KMS-11 (cell line): ENCODE results near the gene PFN1.

ENCODE experiments used
- H2AFZ ChIP-seq: fragments of 200-600 bp; sonication (generic); 2 replicates; pipeline ENCODE4 v1.6.1; 2016; ENCODE audit warnings: antibody characterized with exemption, mixed run types, low read depth
- H3K27ac ChIP-seq: fragments of 200-600 bp; sonication (generic); 2 replicates; pipeline ENCODE4 v1.6.1; 2016; ENCODE audit warnings: mild to moderate bottlenecking, mixed run types
- H3K27me3 ChIP-seq: fragments of 200-600 bp; sonication (generic); 2 replicates; pipeline ENCODE4 v1.6.1; 2017; ENCODE audit warnings: mild to moderate bottlenecking, low read depth, mixed run types, moderate library complexity; ENCODE audit not compliant: insufficient read depth
- H3K36me3 ChIP-seq: fragments of 200-600 bp; sonication (generic); 2 replicates; pipeline ENCODE4 v1.6.1; 2017; ENCODE audit warnings: mild to moderate bottlenecking, mixed run types; ENCODE audit not compliant: insufficient read depth
- H3K4me1 ChIP-seq: fragments of 200-600 bp; sonication (generic); 2 replicates; pipeline ENCODE4 v1.6.1; 2016; ENCODE audit warnings: mild to moderate bottlenecking, low read depth, mixed run types; ENCODE audit not compliant: poor library complexity, severe bottlenecking
- H3K4me2 ChIP-seq: fragments of 200-600 bp; sonication (generic); 2 replicates; pipeline ENCODE4 v1.7.0; 2016; ENCODE audit warnings: mild to moderate bottlenecking, mixed run types
- H3K4me3 ChIP-seq: fragments of 200-600 bp; sonication (generic); IDR thresholded peaks from 2 replicates; pipeline ENCODE4 v1.6.1; 2017; ENCODE audit warnings: low read depth, low read length, mixed read lengths; ENCODE audit not compliant: insufficient read depth
- H3K79me2 ChIP-seq: fragments of 200-600 bp; sonication (generic); 2 replicates; pipeline ENCODE4 v1.6.1; 2016; ENCODE audit warnings: low read depth, mixed run types; ENCODE audit not compliant: insufficient read depth
- H3K9ac ChIP-seq: fragments of 200-600 bp; sonication (generic); 2 replicates; pipeline ENCODE4 v1.6.1; 2016; ENCODE audit warnings: mild to moderate bottlenecking, mixed run types
- H4K20me1 ChIP-seq: fragments of 200-600 bp; sonication (generic); 2 replicates; pipeline ENCODE4 v1.6.1; 2016; ENCODE audit warnings: mild to moderate bottlenecking, mixed run types; ENCODE audit not compliant: insufficient read depth
- CTCF ChIP-seq: fragments of 200-600 bp; sonication (generic); conservative IDR thresholded peaks from 2 replicates; pipeline ENCODE4 v1.6.1; 2017; ENCODE audit warnings: low read depth, mild to moderate bottlenecking, antibody characterized with exemption, low read length, moderate library complexity, mixed read lengths

The PFN1 gene

GRCh38 chr17:4978726-4979125 lies 30.4 kb upstream of the PFN1 start:
- no peaks in the 10 kb centered on the region for H3K79me2 ChIP-seq

GRCh38 chr17:4974115-4974670 lies 25.9 kb upstream of the PFN1 start:
- no peak for TF ChIP-seq CTCF
- Histone ChIP-seq H3K79me2 (no peaks in the 10 kb centered on the region), H3K36me3 (no peaks in the 10 kb centered on the region), H3K4me1 (no peaks in the 10 kb centered on the region), H3K4me3 (no peak overlapping the region), H3K27me3 (no peaks in the 10 kb centered on the region), H3K27ac (no peak overlapping the region), H4K20me1 (no peaks in the 10 kb centered on the region), H3K9ac (no peak overlapping the region), H2AFZ (no peak overlapping the region), H3K4me2 (no peak overlapping the region)

More at GRCh38 chr17:4978726-4979125, 30.4 kb upstream of the PFN1 start:
- no peak overlapping the region for H3K27ac ChIP-seq
- no peak overlapping the region for H3K4me2 ChIP-seq
- no peaks in the 10 kb centered on the region for H3K36me3 ChIP-seq
- no peaks in the 10 kb centered on the region for H4K20me1 ChIP-seq
- TF ChIP-seq CTCF, result no peak
- H3K4me3 ChIP-seq, result no peak overlapping the region
- no peaks in the 10 kb centered on the region for H3K27me3 ChIP-seq
- H2AFZ ChIP-seq, result no peak overlapping the region
- H3K9ac ChIP-seq, result no peak overlapping the region
- H3K4me1 ChIP-seq, result no peaks in the 10 kb centered on the region

- Histone ChIP-seq H4K20me1 (no peaks in the 10 kb centered on the region), H3K9ac (no peak overlapping the region), H3K36me3 (no peaks in the 10 kb centered on the region), H3K4me2 (no peak overlapping the region), H3K27ac (no peak overlapping the region), H3K79me2 (no peaks in the 10 kb centered on the region), H3K4me1 (no peaks in the 10 kb centered on the region), H3K27me3 (no peaks in the 10 kb centered on the region), H2AFZ (no peak overlapping the region), H3K4me3 (no peak overlapping the region)
- no peak for TF ChIP-seq CTCF
Measured at GRCh38 chr17:4973256-4974114, 25.2 kb upstream of the PFN1 start.

GRCh38 chr17:4972752-4973151 lies 24.4 kb upstream of the PFN1 start:
- no peak overlapping the region for H3K4me2 ChIP-seq

More at GRCh38 chr17:4972752-4973151, 24.4 kb upstream of the PFN1 start:
- H2AFZ ChIP-seq, result no peak overlapping the region
- H3K36me3 ChIP-seq, result no peaks in the 10 kb centered on the region
- no peaks in the 10 kb centered on the region for H3K4me1 ChIP-seq
- TF ChIP-seq CTCF, result no peak
- no peaks in the 10 kb centered on the region for H4K20me1 ChIP-seq
- H3K9ac ChIP-seq, result no peak overlapping the region
- no peak overlapping the region for H3K27ac ChIP-seq
- H3K79me2 ChIP-seq, result no peaks in the 10 kb centered on the region
- H3K4me3 ChIP-seq, result no peak overlapping the region
- H3K27me3 ChIP-seq, result no peaks in the 10 kb centered on the region
